Smooth muscle cell (in vitro differentiated cells): ENCODE measurements around the gene RABEP1. TPM values are rescaled to one million over a fixed set of nuclear protein-coding genes. Genes with fewer than 3 reads are reported as not detected.

Experiments
- DNase-seq: peaks from one replicate; lab custom pipeline; 2025; ENCODE audit not compliant: unreplicated experiment; lab: John Stamatoyannopoulos, UW
- H2AFZ ChIP-seq: fragments of 200-600 bp; sonication (generic); 2 replicates; pipeline ENCODE4 v1.6.0; 2016; ENCODE audit warnings: antibody characterized with exemption, low read depth, mild to moderate bottlenecking
- H3F3A ChIP-seq: fragments of 200-600 bp; sonication (generic); 2 replicates; pipeline ENCODE4 v1.6.0; 2017; ENCODE audit warnings: antibody characterized with exemption, low read depth
- H3K27ac ChIP-seq: fragments of 200-600 bp; sonication (generic); 2 replicates; pipeline ENCODE4 v1.5.1; 2016; ENCODE audit warnings: low read depth, mild to moderate bottlenecking
- H3K27me3 ChIP-seq: fragments of 200-600 bp; sonication (generic); 2 replicates; pipeline ENCODE4 v1.6.1; 2016; ENCODE audit warnings: low read depth, mild to moderate bottlenecking
- H3K36me3 ChIP-seq: fragments of 200-600 bp; sonication (generic); 2 replicates; pipeline ENCODE4 v1.5.1; 2016; ENCODE audit warnings: low read depth
- H3K4me1 ChIP-seq: fragments of 200-600 bp; sonication (generic); 2 replicates; pipeline ENCODE4 v1.5.1; 2016; ENCODE audit warnings: low read depth
- H3K4me2 ChIP-seq: fragments of 200-600 bp; sonication (generic); 2 replicates; pipeline ENCODE4 v1.6.0; 2016; ENCODE audit warnings: mild to moderate bottlenecking
- H3K4me3 ChIP-seq: fragments of 200-600 bp; sonication (generic); 2 replicates; pipeline ENCODE4 v1.5.1; 2016; ENCODE audit warnings: mild to moderate bottlenecking
- H3K79me2 ChIP-seq: fragments of 200-600 bp; sonication (generic); 2 replicates; pipeline ENCODE4 v1.6.0; 2016; ENCODE audit warnings: low read depth, mild to moderate bottlenecking
- H3K9ac ChIP-seq: fragments of 200-600 bp; sonication (generic); 2 replicates; pipeline ENCODE4 v1.6.0; 2016; ENCODE audit warnings: low read depth
- H3K9me3 ChIP-seq: fragments of 200-600 bp; sonication (generic); replicated peaks from 2 replicates; pipeline ENCODE4 v1.5.1; 2016; ENCODE audit warnings: low read depth
- H4K20me1 ChIP-seq: fragments of 200-600 bp; sonication (generic); 2 replicates; pipeline ENCODE4 v1.6.0; 2016; ENCODE audit warnings: low read depth
- CTCF ChIP-seq: fragments of 200-600 bp; sonication (generic); IDR thresholded peaks from 2 replicates; pipeline ENCODE4 v1.5.1; 2017; ENCODE audit warnings: borderline replicate concordance, mild to moderate bottlenecking, antibody characterized with exemption; ENCODE audit not compliant: insufficient read depth, poor library complexity, severe bottlenecking
- WGBS: methylation state at CpG from one replicate; pipeline ENCODE4 v1.1.7; 2016; ENCODE audit warnings: low lambda C conversion rate; 5-methylcytosine and 5-hydroxymethylcytosine counted together
- polyA plus RNA-seq: library from polyadenylated mRNA; unstranded; fragments of >200 nt; fragmentation: Nextera tagmentation; extraction: Ambion mirVana; gene quantifications from 2 replicates; pipeline ENCODE4 v1.2.1, GENCODE V29; 2016
- total RNA-seq: library from RNA; depleted of rRNA; stranded (reverse); fragments of >200 nt; gene quantifications from 2 replicates; pipeline ENCODE4 v1.2.3, GENCODE V29; 2014

The RABEP1 gene
- total and polyA plus RNA-seq, 2 experiments from 2014 or later: 25.3 to 26.5 TPM

GRCh38 chr17:5297245-5297644, 15.2 kb downstream of the RABEP1 start:
- Histone ChIP-seq H3K27ac (no peak overlapping the region), H4K20me1 (peaks cover 94% of the 10 kb centered on the region), H3K27me3 (no peaks in the 10 kb centered on the region), H3K36me3 (no peaks in the 10 kb centered on the region), H3F3A (no peaks in the 10 kb centered on the region), H3K4me2 (no peak overlapping the region), H3K79me2 (peaks cover 92% of the 10 kb centered on the region), H3K9me3 (no peaks in the 10 kb centered on the region), H2AFZ (no peak overlapping the region), H3K4me1 (no peaks in the 10 kb centered on the region), H3K4me3 (no peak overlapping the region), H3K9ac (no peak overlapping the region)
- TF ChIP-seq CTCF: no peak
- WGBS: 92% methylated on average over 2 of the region's 2 CpGs
- DNase-seq: no peak

- Histone ChIP-seq H3K4me2 (no peak overlapping the region), H3K79me2 (peaks cover 92% of the 10 kb centered on the region), H3K4me3 (no peak overlapping the region), H3F3A (no peaks in the 10 kb centered on the region), H3K9me3 (no peaks in the 10 kb centered on the region), H4K20me1 (peaks cover 93% of the 10 kb centered on the region), H3K36me3 (no peaks in the 10 kb centered on the region), H3K27ac (no peak overlapping the region), H3K9ac (no peak overlapping the region), H3K27me3 (no peaks in the 10 kb centered on the region), H2AFZ (no peak overlapping the region), H3K4me1 (no peaks in the 10 kb centered on the region)
- no peak for TF ChIP-seq CTCF
- DNase-seq: no peak
- WGBS: 91% methylated on average over 4 of the region's 4 CpGs
Observed at GRCh38 chr17:5299383-5299782, 17.3 kb downstream of the RABEP1 start.

GRCh38 chr17:5304636-5305035, 22.6 kb downstream of the RABEP1 start:
- H2AFZ ChIP-seq: no peak overlapping the region
- H3K36me3 ChIP-seq: no peaks in the 10 kb centered on the region
- no peak overlapping the region for H3K4me2 ChIP-seq
- H3K9ac ChIP-seq: no peak overlapping the region
- WGBS: 98% methylated on average over 1 of the region's 1 CpG
- H3K27me3 ChIP-seq: no peaks in the 10 kb centered on the region
- no peak for TF ChIP-seq CTCF
- H3K4me1 ChIP-seq: peaks cover 4% of the 10 kb centered on the region
- DNase-seq: no peak
- peaks cover 9% of the 10 kb centered on the region for H3F3A ChIP-seq
- no peak overlapping the region for H3K4me3 ChIP-seq
- peaks cover 90% of the 10 kb centered on the region for H4K20me1 ChIP-seq
- H3K79me2 ChIP-seq: peaks cover 90% of the 10 kb centered on the region
- no peak overlapping the region for H3K27ac ChIP-seq
- H3K9me3 ChIP-seq: no peaks in the 10 kb centered on the region

GRCh38 chr17:5309851-5310250, 27.8 kb downstream of the RABEP1 start:
- Histone ChIP-seq H3K9ac (no peak overlapping the region), H3F3A (peaks cover 9% of the 10 kb centered on the region), H3K4me3 (no peak overlapping the region), H3K36me3 (peaks cover 4% of the 10 kb centered on the region), H2AFZ (no peak overlapping the region), H3K4me1 (peaks cover 4% of the 10 kb centered on the region), H3K4me2 (no peak overlapping the region), H3K27ac (no peak overlapping the region), H4K20me1 (peaks cover 47% of the 10 kb centered on the region), H3K27me3 (no peaks in the 10 kb centered on the region), H3K9me3 (no peaks in the 10 kb centered on the region), H3K79me2 (peaks cover 63% of the 10 kb centered on the region)
- no peak for DNase-seq
- TF ChIP-seq CTCF: no peak
